Measurements from ENCODE around the gene DEGS1. TPM values are rescaled to one million over a fixed set of nuclear protein-coding genes. Genes with fewer than 3 reads are reported as not detected.

DEGS1 gene
- total and polyA plus RNA-seq, 10 of the 15 experiments (the other 5 are each of a cell fraction or from before 2014, with no cell fraction given) = 16.5 to 133 (median 46.0) TPM

DNA sequence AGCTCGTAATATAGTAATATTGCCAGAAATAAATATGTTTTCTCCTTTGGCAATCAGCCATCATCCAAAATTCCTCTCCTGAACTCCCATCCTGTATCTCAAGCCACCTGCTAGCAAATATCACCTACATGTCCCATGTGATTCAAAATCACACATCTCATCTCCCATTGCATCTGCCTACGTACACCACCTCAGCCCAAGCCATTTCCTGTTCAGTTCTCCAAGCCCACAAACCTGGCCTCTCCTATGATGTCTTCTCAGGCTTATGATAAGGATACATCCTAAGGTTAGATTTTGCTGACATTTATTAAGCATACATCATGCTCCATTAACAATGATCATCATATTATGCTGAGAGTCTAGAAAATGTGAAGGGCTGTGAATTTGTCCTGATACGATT, 31.9 kb upstream of the DEGS1 start:
- no TSS peak for BruUV-seq (replicated peaks)
- ATAC-seq (no peak), FAIRE-seq (no peak), DNase-seq (ENCODE audit: low read depth, low spot score) (no peak)
- Histone ChIP-seq H3K4me3 (no peak overlapping the region), H3K9ac (ENCODE audit: control insufficient read depth, insufficient read depth, low read length) (no peak overlapping the region), H2AFZ (ENCODE audit: control insufficient read depth, low read depth, low read length) (no peak overlapping the region), H3K4me1 (ENCODE audit: control insufficient read depth, insufficient read depth, low read length) (no peaks in the 10 kb centered on the region), H3K27me3 (replicated peaks in 1 of 2; ENCODE audit: control insufficient read depth in 2 of 2, insufficient read depth in 2 of 2, low read length in 1 of 2) (no peaks in the 10 kb centered on the region), H3K9me3 (replicated peaks; ENCODE audit: control insufficient read depth, insufficient read depth, low read length) (no peaks in the 10 kb centered on the region), H3K4me2 (ENCODE audit: control insufficient read depth, insufficient read depth) (no peak overlapping the region), H3K36me3 (ENCODE audit: control insufficient read depth in 2 of 2, insufficient read depth in 2 of 2, low read length in 1 of 2) (peaks cover 0 to 7% of the 10 kb centered on the region in 2 experiments; a peak in 2 of 4 replicates), H4K20me1 (ENCODE audit: control insufficient read depth, insufficient read depth) (no peaks in the 10 kb centered on the region), H3K79me2 (ENCODE audit: control insufficient read depth, insufficient read depth, low read length) (no peaks in the 10 kb centered on the region; the same call in 1 of the 2 replicates), H3K27ac (ENCODE audit: control insufficient read depth, insufficient read depth) (no peak overlapping the region)
- 67% methylated on average over 3 of the region's 3 CpGs for WGBS (ENCODE audit: insufficient coverage, insufficient replicate concordance, low lambda C conversion rate, missing lambda C conversion rate)
- POLR2A ChIA-PET = interaction anchor here (0.6 kb wide), 1 partner anchor 140 kb away, joined by 4 read pairs; no protein-coding TSS in a partner anchor
- SMC1A ChIA-PET (ENCODE audit: uncharacterized antibody, unreplicated experiment) = interaction anchor here (1.0 to 1.3 kb wide), 2 partner anchors 23 to 35 kb away, joined by 4 read pairs; no protein-coding TSS in a partner anchor
- CTCF ChIA-PET = interaction anchor here (1.1 to 1.8 kb wide), 3 partner anchors 10 to 34 kb away, joined by 3 to 6 read pairs (median 3); no protein-coding TSS in a partner anchor
- TF ChIP-seq, protein P1, sequence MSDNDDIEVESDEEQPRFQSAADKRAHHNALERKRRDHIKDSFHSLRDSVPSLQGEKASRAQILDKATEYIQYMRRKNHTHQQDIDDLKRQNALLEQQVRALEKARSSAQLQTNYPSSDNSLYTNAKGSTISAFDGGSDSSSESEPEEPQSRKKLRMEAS (IDR thresholded peaks at IDR 0.05; ENCODE audit: low read depth, low read length) = no peak
- TF ChIP-seq KLF5 (IDR thresholded peaks at IDR 0.05; ENCODE audit: partially characterized antibody) (no peak), EED (IDR thresholded peaks at IDR 0.05; ENCODE audit: low read depth) (no peak), CHD1 (IDR thresholded peaks at IDR 0.05; ENCODE audit: low read depth, low read length) (no peak), SMAD1 (IDR thresholded peaks at IDR 0.05; ENCODE audit: low read depth, partially characterized antibody) (no peak), SIN3A (IDR thresholded peaks at IDR 0.05; ENCODE audit: low read depth, low read length) (no peak), RB1 (IDR thresholded peaks at IDR 0.05; ENCODE audit: borderline replicate concordance) (no peak)
- TF ChIP-seq, protein P2, sequence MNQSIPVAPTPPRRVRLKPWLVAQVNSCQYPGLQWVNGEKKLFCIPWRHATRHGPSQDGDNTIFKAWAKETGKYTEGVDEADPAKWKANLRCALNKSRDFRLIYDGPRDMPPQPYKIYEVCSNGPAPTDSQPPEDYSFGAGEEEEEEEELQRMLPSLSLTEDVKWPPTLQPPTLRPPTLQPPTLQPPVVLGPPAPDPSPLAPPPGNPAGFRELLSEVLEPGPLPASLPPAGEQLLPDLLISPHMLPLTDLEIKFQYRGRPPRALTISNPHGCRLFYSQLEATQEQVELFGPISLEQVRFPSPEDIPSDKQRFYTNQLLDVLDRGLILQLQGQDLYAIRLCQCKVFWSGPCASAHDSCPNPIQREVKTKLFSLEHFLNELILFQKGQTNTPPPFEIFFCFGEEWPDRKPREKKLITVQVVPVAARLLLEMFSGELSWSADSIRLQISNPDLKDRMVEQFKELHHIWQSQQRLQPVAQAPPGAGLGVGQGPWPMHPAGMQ (IDR thresholded peaks at IDR 0.05; ENCODE audit: borderline replicate concordance) = no peak
- intact Hi-C loops (cut with micrococcal nuclease; ENCODE audit: unreplicated experiment) (no loop called here), in situ Hi-C loops (cut with MboI) (no loop called here)
- RAD21 ChIA-PET (ENCODE audit: unreplicated experiment) = no interaction called here
